ENCODE measurements around the gene MYZAP. TPM values are rescaled to one million over a fixed set of nuclear protein-coding genes. Genes with fewer than 3 reads are reported as not detected.

The MYZAP gene
- total RNA-seq, 1 experiment from 2014 or later: 0.63 TPM

DNA sequence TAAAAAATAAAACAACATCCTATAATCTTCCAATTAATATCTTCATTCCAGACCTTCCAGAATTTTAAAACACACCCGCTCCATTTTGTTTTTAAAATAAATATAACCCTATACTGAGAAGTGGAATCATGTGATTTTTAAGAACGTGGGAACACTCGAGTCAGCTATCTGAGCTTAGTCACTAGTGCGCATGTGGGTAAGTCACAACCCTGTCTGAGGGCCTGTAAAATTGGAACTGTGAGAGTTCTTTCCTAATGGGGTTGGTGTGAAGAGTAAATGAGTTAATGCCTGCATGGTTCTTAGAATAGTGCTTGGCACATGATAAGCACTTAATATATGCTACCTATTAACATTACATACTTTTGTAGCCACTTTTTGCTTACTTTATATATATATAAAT, 95.0 kb downstream of the MYZAP start:
- Histone ChIP-seq H3K14ac (ENCODE audit: insufficient read depth, low read length) (no peak overlapping the region), H3K23me2 (ENCODE audit: insufficient read length, low read depth, low read length, poor library complexity, severe bottlenecking) (no peaks in the 10 kb centered on the region), H4K91ac (ENCODE audit: insufficient read length, low read depth, low read length) (no peak overlapping the region), H2BK12ac (ENCODE audit: insufficient read length, low read depth, low read length) (no peak overlapping the region), H3K27me3 (ENCODE audit: insufficient read depth, low read length) (no peaks in the 10 kb centered on the region), H4K20me1 (ENCODE audit: control insufficient read depth, insufficient read depth, insufficient read length) (no peaks in the 10 kb centered on the region), H3T11ph (ENCODE audit: low read length) (no peak overlapping the region), H3K23ac (ENCODE audit: insufficient read length, low read depth, low read length) (no peak overlapping the region), H4K5ac (ENCODE audit: insufficient read length, low read depth, low read length) (no peak overlapping the region), H3K4ac (ENCODE audit: low read depth, low read length) (no peak overlapping the region), H3K9ac (ENCODE audit: extremely low read depth, insufficient read length, low read length) (no peak overlapping the region), H2BK20ac (ENCODE audit: low read depth, low read length, poor library complexity, severe bottlenecking) (no peak overlapping the region), H3K4me1 (ENCODE audit: insufficient read depth, low read length) (no peaks in the 10 kb centered on the region), H3K56ac (ENCODE audit: insufficient read length, low read depth, low read length) (no peak overlapping the region), H3K27ac (ENCODE audit: insufficient read length, low read depth, low read length) (no peak overlapping the region), H3K4me2 (ENCODE audit: insufficient read depth, insufficient read length, low read length) (no peak overlapping the region), H2BK120ac (ENCODE audit: low read depth, low read length, poor library complexity, severe bottlenecking) (no peak overlapping the region), H3K9me3 (ENCODE audit: control insufficient read depth, low read depth, low read length) (no peaks in the 10 kb centered on the region), H2AK5ac (ENCODE audit: insufficient read length, low read length) (no peak overlapping the region), H3K18ac (ENCODE audit: insufficient read length, low read depth, low read length) (no peak overlapping the region), H4K8ac (replicated peaks; ENCODE audit: insufficient read length, low read depth, low read length) (no peak overlapping the region), H3K79me2 (ENCODE audit: insufficient read depth, low read length) (no peaks in the 10 kb centered on the region), H2BK5ac (ENCODE audit: insufficient read length, low read length) (no peak overlapping the region), H2AFZ (ENCODE audit: low read length) (no peak overlapping the region), H2BK15ac (ENCODE audit: low read depth, low read length) (no peak overlapping the region), H3K79me1 (ENCODE audit: insufficient read depth, low read depth, low read length, poor library complexity, severe bottlenecking) (no peaks in the 10 kb centered on the region)
- no peaks in the 10 kb centered on the region for H3K36me3 Mint-ChIP-seq (ENCODE audit: insufficient read depth in 1 of 3, low read depth in 3 of 3)
- H3K27ac Mint-ChIP-seq: no peak overlapping the region
- TF ChIP-seq, protein P1, sequence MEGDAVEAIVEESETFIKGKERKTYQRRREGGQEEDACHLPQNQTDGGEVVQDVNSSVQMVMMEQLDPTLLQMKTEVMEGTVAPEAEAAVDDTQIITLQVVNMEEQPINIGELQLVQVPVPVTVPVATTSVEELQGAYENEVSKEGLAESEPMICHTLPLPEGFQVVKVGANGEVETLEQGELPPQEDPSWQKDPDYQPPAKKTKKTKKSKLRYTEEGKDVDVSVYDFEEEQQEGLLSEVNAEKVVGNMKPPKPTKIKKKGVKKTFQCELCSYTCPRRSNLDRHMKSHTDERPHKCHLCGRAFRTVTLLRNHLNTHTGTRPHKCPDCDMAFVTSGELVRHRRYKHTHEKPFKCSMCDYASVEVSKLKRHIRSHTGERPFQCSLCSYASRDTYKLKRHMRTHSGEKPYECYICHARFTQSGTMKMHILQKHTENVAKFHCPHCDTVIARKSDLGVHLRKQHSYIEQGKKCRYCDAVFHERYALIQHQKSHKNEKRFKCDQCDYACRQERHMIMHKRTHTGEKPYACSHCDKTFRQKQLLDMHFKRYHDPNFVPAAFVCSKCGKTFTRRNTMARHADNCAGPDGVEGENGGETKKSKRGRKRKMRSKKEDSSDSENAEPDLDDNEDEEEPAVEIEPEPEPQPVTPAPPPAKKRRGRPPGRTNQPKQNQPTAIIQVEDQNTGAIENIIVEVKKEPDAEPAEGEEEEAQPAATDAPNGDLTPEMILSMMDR (conservative IDR thresholded peaks at IDR 0.05): no peak
- no peaks in the 10 kb centered on the region for H3K27me3 Mint-ChIP-seq (ENCODE audit: low read depth)
- H3K4me3 Mint-ChIP-seq: no peak overlapping the region
- 100% methylated on average over 1 of the region's 4 CpGs for WGBS (ENCODE audit: extremely low coverage, insufficient read length, low lambda C conversion rate)
- no peaks in the 10 kb centered on the region for H3K9me3 Mint-ChIP-seq
- no peak for DNase-seq
- no peaks in the 10 kb centered on the region for H3K4me1 Mint-ChIP-seq
